Activated naive CD8-positive, alpha-beta T cell treated with anti-CD3 and anti-CD28 coated beads for 36 hours (primary cell): Measurements from ENCODE around the gene PSTPIP1. TPM values are rescaled to one million over a fixed set of nuclear protein-coding genes. Genes with fewer than 3 reads are reported as not detected.

Experiments used
- DNase-seq: peaks from one replicate; pipeline ENCODE4 v3.0.0; 2021
- H3K27ac Mint-ChIP-seq: one replicate; pipeline ENCODE4 v1.8.0; 2022; ENCODE audit warnings: mild to moderate bottlenecking, moderate library complexity, mixed read lengths
- H3K27me3 Mint-ChIP-seq: one replicate; pipeline ENCODE4 v1.8.0; 2022; ENCODE audit warnings: mild to moderate bottlenecking, mixed read lengths
- H3K36me3 Mint-ChIP-seq: one replicate; pipeline ENCODE4 v1.8.0; 2021; ENCODE audit warnings: mild to moderate bottlenecking, mixed read lengths
- H3K4me1 Mint-ChIP-seq: one replicate; pipeline ENCODE4 v1.8.0; 2021; ENCODE audit warnings: mixed read lengths
- H3K4me3 Mint-ChIP-seq: one replicate; pipeline ENCODE4 v1.8.0; 2022; ENCODE audit warnings: mild to moderate bottlenecking, moderate library complexity, mixed read lengths
- H3K9me3 Mint-ChIP-seq: one replicate; pipeline ENCODE4 v1.8.0; 2022; ENCODE audit warnings: mixed read lengths
- total RNA-seq, 2 experiments: library from RNA; stranded (reverse); gene quantifications; one replicate each; pipeline ENCODE4 v1.2.3, GENCODE V29; 2021

Gene PSTPIP1
- total RNA-seq, 2 experiments from 2014 or later, result 93.4 to 94.5 TPM

DNA sequence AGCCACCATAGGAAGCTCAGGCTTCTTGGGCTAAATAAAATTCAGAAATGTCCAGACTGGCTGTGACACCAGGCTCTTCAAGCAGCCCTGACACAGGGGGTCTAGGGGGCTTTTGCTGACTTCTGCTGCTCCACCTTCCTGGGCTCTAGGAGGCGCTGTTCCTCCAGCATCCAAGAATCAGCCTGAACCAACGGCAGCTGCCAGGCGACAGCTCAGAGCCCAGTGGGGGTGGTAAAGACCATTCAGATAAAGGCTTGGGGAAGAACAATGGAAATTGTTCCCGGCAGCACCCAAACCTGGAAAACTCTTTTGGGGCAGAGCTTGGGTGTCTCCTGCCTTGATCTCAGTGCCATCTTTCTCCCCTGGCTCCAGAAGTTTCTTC is 21.6 kb upstream of the PSTPIP1 start:
- peak overlapping the region; percentile 26 for H3K27ac Mint-ChIP-seq
- H3K4me3 Mint-ChIP-seq, result no peak overlapping the region
- DNase-seq, result peak; percentile 71
- H3K9me3 Mint-ChIP-seq, result peaks cover under 1% of the 10 kb centered on the region
- H3K27me3 Mint-ChIP-seq, result no peaks in the 10 kb centered on the region
- no peaks in the 10 kb centered on the region for H3K36me3 Mint-ChIP-seq
- peaks cover 17% of the 10 kb centered on the region for H3K4me1 Mint-ChIP-seq

DNA sequence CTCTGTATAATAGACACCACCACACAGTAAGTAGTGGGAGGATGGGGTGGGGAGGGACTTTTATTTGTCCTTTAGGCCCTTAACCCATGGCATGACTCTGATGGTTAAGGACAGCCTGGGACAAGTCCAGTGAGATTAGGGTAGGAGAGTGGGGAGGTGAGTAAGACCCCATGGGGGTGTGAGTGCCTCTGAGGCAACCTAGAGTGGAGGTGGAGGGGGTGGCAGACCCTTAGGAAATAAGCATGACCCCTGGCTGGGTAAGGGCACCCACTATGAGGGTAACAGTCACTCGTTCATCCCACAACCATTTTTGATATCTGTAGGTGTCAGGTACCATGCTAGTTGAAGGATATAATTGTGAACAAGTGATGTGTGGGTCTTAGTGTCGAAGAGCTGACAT is 21.0 kb upstream of the PSTPIP1 start:
- H3K4me3 Mint-ChIP-seq, result no peak overlapping the region
- no peaks in the 10 kb centered on the region for H3K27me3 Mint-ChIP-seq
- peak overlapping the region; percentile 26 for H3K27ac Mint-ChIP-seq

DNA sequence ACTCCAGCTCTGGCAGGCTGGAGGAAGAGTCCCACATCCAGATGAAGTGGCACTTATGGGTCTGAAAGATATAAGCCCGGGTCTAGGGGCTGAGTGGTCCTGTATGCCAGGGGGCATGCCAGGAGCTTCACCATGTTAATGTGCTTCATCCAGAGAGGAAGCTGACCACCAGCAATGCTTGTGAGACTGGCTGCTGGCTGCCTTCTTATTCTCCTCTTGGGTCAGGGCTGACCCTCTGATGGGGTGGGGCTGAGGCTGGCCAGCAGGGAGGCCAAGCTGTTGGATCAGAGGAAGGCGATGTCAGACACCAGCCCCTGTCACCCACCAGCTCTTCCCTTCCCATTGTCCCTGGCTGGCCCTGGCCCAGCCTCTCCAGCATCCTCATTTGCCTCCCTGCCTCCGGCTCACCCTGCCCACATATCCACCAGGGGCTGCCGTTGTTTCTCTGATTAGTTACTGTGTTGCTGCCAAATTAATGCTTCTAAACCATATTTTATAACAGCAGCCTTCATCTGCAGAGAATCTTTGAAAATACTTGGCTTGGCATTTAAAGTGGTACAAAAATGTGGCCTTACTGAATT is 20.4 kb upstream of the PSTPIP1 start:
- peak overlapping the region; percentile 2 for H3K27ac Mint-ChIP-seq
- H3K9me3 Mint-ChIP-seq, result peaks cover 2% of the 10 kb centered on the region
- no peaks in the 10 kb centered on the region for H3K27me3 Mint-ChIP-seq
- H3K4me1 Mint-ChIP-seq, result peaks cover 17% of the 10 kb centered on the region
- peaks cover 2% of the 10 kb centered on the region for H3K36me3 Mint-ChIP-seq
- DNase-seq, result no peak
- no peak overlapping the region for H3K4me3 Mint-ChIP-seq

More for the DNA sequence above, 21.0 kb upstream of the PSTPIP1 start:
- H3K9me3 Mint-ChIP-seq, result peaks cover 2% of the 10 kb centered on the region
- peaks cover 17% of the 10 kb centered on the region for H3K4me1 Mint-ChIP-seq
- H3K36me3 Mint-ChIP-seq, result peaks cover 2% of the 10 kb centered on the region
- no peak for DNase-seq

DNA sequence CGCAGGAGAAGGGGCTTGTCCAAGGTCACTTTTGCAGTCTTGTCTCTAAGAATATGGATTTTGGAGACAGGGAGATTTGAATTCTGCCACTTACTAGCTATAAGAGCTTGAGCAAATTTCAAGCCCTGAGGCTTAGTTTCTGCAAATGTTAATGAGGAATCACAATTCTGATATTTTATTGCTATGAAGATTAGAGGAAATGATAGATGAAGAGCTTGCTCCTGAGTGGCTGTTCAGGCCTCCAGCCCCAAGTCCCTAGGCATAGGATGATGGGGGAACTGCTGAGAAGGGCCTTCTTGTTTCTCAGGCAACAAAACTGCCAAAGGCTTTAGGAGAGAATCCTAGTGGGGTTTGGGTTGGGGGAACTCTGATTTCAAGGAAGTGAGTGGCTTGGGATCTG is 18.8 kb upstream of the PSTPIP1 start:
- Mint-ChIP-seq H3K27me3 (no peaks in the 10 kb centered on the region), H3K36me3 (peaks cover 2% of the 10 kb centered on the region), H3K4me3 (no peak overlapping the region), H3K27ac (no peak overlapping the region), H3K9me3 (peaks cover 2% of the 10 kb centered on the region), H3K4me1 (peaks cover 17% of the 10 kb centered on the region)
- DNase-seq, result no peak

DNA sequence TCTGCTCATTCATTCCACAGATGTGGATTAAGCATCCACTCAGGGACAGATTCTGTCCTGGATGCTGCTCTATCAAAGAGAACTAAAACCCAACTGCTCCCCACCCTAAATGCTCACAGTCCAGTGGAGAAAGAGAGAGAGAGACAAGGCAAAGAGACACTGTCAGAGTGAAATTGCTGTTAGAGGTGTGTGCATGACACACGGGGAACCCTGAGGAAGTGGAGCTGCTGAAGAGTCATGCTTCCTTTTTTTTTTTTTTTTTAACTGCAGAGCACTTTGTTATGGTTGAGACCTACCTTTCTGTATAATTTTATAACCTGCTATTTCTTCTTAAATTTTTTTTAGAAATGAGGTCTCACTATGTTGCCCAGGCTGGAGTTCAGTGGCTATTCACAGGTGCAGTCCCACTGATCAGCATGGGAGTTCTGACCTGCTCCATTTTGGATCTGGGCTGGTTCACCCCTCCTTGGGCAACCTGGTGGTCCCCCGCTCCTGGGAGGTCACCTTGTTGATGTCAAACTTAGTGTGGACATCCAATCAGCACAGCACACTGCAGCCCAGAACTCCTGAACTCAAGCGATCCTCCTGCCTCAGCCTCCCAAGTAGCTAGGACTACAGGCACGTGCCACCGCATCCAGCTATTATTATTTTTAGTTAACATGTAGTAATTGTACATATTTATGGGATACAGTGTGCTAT is 18.2 kb upstream of the PSTPIP1 start:
- Mint-ChIP-seq H3K27ac (no peak overlapping the region), H3K9me3 (peaks cover 2% of the 10 kb centered on the region), H3K36me3 (peaks cover 2% of the 10 kb centered on the region), H3K4me3 (no peak overlapping the region), H3K27me3 (no peaks in the 10 kb centered on the region), H3K4me1 (peaks cover 19% of the 10 kb centered on the region)
- no peak for DNase-seq

DNA sequence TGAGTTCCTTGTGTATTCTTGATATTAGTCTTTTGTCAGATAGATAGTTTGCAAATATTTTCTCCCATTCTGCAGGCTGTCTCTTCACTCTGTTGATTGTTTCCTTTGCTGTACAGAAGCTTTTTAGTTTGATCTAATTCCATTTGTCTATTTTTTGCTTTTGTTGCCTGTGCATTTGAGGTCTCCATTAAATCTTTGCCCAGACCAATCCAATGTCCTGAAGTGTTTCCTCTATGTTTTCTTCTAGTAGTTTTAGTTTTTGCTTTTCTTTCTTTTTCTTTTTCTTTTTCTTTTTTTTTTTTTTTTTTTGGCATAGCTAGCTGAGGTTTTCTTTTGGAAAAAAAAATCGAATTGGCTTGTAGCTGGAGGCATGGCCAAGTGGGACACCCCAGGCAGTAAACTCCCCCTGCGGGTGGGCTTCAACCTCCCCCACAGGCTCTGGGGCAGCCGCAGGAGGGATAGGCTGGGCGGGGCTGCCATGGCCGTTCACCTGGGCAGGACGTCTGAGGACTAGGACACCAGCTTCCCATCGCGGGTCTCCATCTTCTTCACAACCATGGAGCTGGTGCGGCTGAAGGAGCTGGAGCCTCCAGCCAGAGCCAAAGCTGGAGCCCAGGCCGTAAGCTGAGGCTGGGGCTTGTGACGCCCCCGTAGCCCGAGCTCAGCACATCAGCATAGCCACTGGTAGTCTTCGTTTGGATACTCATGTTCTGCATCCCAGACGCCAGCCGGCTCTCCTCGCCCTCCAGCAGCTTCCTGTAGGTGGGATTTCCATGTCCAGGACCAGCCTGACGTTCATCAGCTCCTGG is 16.2 kb upstream of the PSTPIP1 start:
- no peaks in the 10 kb centered on the region for H3K27me3 Mint-ChIP-seq

DNA sequence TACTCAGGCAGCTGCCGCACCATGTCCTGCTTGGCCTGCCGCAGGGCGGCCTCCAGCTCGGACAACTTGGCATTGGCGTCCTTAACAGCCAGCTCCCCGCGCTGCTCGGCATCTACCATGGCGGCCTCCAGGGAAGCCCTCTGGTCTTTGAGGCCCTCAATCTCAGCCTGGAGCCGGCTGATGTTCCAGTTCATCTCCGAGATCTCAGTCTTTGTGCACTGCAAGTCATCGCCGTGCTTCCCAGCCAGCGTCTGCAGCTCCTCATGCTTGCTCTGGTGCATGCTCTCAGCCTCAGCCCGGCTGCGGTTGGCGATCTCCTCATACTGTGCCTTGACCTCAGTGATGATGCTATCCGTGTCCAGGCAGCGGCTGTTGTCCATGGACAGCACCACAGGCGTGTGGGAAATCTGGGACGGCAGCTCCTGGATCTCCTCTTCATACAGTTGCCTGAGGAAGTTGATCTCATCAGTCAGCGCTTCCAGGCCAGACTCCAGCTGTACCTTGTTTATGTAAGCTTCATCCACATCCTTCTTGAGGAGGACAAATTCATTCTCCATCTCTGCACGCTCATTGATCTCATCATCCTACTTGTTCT is 15.5 kb upstream of the PSTPIP1 start:
- Mint-ChIP-seq H3K27ac (no peak overlapping the region), H3K4me3 (no peak overlapping the region), H3K9me3 (peaks cover 2% of the 10 kb centered on the region), H3K36me3 (peaks cover 2% of the 10 kb centered on the region), H3K4me1 (peaks cover 18% of the 10 kb centered on the region), H3K27me3 (no peaks in the 10 kb centered on the region)
- no peak for DNase-seq

More for the DNA sequence above, 16.2 kb upstream of the PSTPIP1 start:
- peaks cover 2% of the 10 kb centered on the region for H3K9me3 Mint-ChIP-seq
- H3K36me3 Mint-ChIP-seq, result peaks cover 2% of the 10 kb centered on the region
- no peak overlapping the region for H3K4me3 Mint-ChIP-seq
- no peak overlapping the region for H3K27ac Mint-ChIP-seq
- no peak for DNase-seq
- peaks cover 21% of the 10 kb centered on the region for H3K4me1 Mint-ChIP-seq

DNA sequence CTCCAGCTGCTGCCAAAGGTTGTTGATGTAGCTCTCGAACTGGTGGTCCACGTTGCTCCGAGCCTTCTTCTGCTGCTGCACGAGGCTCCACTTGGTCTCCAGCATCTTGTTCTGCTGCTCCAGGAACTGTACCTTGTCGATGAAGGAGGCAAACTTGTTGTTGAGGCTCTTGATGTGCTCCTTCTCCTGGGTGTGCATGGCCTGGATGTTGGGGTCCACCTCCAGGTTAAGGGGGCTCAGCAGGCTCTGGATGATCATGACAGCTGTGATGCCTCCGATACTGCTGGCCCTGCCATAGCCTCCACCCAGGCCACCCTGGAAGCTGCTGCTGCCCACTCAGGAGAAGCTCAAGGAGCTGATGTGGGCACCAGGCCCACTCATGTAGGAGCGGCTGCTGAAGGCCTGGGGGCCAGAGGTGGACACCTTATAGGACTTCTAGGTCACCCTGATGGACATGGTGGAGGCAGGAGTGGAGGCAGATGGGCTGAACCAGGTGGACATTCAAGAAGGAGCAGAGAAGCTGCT is 14.9 kb upstream of the PSTPIP1 start:
- DNase-seq, result no peak
- Mint-ChIP-seq H3K9me3 (peaks cover 2% of the 10 kb centered on the region), H3K4me3 (no peak overlapping the region), H3K36me3 (peaks cover 2% of the 10 kb centered on the region), H3K27ac (no peak overlapping the region), H3K4me1 (peaks cover 15% of the 10 kb centered on the region), H3K27me3 (no peaks in the 10 kb centered on the region)

DNA sequence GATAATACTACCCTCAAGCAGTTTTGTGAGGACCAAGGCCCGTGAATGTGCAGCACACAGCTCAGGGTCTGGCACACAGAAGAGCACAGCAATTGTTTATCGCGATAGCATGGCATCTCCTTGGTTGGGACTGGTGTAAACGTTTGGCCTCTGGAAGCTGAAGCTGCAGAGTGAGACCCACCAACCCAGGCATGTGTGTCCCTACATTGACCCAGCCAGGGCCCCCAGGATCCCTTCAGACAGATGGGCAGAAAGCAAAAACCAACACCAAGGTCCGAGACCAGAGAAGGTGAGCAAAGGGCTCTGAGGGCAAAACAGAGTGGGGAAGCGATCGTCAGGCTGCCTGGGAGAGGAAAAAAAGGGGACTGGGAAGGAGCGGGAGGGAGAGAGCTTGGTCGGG is 12.6 kb upstream of the PSTPIP1 start:
- Mint-ChIP-seq H3K4me1 (peaks cover 17% of the 10 kb centered on the region), H3K27ac (no peak overlapping the region), H3K36me3 (peaks cover 2% of the 10 kb centered on the region), H3K9me3 (peaks cover 2% of the 10 kb centered on the region), H3K4me3 (no peak overlapping the region), H3K27me3 (no peaks in the 10 kb centered on the region)
- DNase-seq, result no peak

DNA sequence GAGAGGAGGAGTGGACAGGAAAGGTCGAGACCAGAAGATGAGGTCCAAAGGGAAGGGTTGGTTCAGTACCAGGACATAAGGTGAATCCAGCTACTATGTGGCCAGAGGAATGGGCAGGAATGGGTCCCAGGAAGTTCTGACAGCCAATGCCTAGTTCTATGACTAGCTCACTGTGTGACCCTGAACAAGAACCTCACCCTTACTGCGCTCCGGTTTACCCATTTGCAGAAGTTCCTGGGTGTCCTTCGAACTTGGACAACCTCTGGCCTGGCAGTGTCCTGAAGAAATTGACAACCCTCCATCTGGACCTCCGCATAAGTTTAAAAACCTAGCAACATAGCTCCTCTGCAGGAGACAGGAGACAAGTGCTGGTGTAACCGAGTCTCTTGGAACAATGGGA is 12.2 kb upstream of the PSTPIP1 start:
- H3K27me3 Mint-ChIP-seq, result no peaks in the 10 kb centered on the region
- H3K4me1 Mint-ChIP-seq, result peaks cover 19% of the 10 kb centered on the region
- H3K36me3 Mint-ChIP-seq, result peaks cover 2% of the 10 kb centered on the region
- no peak overlapping the region for H3K27ac Mint-ChIP-seq
- H3K9me3 Mint-ChIP-seq, result peaks cover 2% of the 10 kb centered on the region
- H3K4me3 Mint-ChIP-seq, result no peak overlapping the region
- no peak for DNase-seq

DNA sequence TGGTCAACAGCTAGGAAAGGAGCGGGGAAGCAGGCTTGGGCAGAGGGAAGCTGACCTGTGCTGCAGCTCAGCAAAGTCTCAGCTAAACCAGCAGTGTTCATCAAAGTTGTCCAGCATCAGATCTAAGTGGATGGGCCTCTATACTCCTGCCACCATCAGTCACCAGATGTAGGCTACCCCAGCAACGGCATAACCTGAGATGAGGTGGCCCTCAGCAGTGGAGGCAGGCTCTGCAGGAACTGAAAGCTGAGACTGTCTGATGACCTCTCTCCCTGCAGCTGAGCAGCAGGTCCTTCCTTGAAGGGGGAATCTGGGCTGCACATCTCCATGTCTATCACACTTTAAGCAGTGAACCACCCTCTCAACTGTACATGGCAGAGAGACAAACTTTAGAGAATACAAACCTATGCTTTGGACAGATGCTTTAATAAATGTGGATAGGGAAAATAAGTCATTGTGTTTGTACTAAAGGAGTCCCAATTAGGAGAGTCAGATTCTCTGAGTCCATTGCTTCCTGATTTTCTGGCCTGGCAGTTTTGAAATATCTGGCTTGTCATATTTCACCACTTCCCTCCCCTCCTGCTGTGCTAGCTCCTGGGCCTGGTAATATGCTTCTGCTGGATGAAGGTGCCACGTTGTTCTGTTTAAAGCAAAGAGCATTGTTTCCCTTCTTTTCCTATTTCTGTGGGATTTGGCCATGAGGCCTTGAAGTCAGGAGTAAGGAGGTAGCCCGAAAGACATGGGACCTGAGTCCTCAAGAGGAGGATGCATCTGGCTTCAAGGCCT is 11.1 kb upstream of the PSTPIP1 start:
- no peak overlapping the region for H3K27ac Mint-ChIP-seq
- DNase-seq, result no peak
- no peaks in the 10 kb centered on the region for H3K27me3 Mint-ChIP-seq
- no peaks in the 10 kb centered on the region for H3K36me3 Mint-ChIP-seq
- H3K4me3 Mint-ChIP-seq, result no peak overlapping the region
- no peaks in the 10 kb centered on the region for H3K9me3 Mint-ChIP-seq
- peaks cover 27% of the 10 kb centered on the region for H3K4me1 Mint-ChIP-seq

DNA sequence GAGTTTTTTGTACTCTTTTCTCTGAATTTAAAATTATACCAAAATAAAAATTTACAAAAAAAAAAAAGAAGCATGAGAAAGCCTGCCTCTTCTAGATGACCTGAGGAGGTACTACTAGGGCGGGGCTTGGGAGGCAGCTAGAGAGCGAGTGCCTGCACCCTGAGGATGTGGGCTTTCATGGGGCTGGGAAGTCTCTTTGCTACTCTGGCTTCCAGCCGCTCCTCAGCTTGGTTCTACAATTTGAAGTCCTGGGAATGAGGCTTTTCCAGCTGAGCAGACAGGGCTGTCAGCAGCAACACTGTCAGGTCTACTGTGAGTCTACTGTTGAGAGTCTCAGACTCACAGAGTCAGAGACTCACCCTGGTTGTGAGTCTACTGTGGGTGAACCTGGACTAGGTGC is 8.2 kb upstream of the PSTPIP1 start:
- Mint-ChIP-seq H3K27ac (peak overlapping the region; percentile 99), H3K36me3 (no peaks in the 10 kb centered on the region), H3K4me3 (no peak overlapping the region), H3K4me1 (peaks cover 39% of the 10 kb centered on the region), H3K27me3 (no peaks in the 10 kb centered on the region), H3K9me3 (no peaks in the 10 kb centered on the region)
- DNase-seq, result no peak

DNA sequence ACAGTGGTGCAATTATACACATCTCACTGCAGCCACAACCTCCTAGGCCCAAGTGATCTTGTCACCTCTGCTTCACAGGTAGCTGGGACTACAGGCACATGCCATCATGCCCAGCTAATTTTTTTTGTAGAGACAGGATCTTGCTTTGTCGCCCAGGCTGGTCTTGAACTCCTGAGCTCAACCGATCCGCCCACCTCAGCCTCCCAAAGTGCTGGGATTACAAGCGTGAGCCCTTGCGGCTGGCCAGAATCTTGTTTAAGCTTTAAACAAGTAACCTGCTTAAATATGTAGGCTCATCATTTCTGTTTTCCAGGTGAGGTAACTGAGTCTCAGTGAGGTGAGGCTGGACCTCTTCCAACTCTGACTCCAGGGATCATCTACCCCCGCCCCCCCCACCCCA is 7.7 kb upstream of the PSTPIP1 start:
- Mint-ChIP-seq H3K9me3 (no peaks in the 10 kb centered on the region), H3K4me1 (peaks cover 37% of the 10 kb centered on the region), H3K4me3 (no peak overlapping the region), H3K27me3 (no peaks in the 10 kb centered on the region), H3K27ac (peak overlapping the region; percentile 99), H3K36me3 (no peaks in the 10 kb centered on the region)
- DNase-seq, result no peak
